Panc1 (cell line): ENCODE measurements around the gene ELAVL1. TPM values are rescaled to one million over a fixed set of nuclear protein-coding genes. Genes with fewer than 3 reads are reported as not detected.

ENCODE experiments used
- ATAC-seq: fragments of 200-7000 bp; cut with Tn5 transposase; 2 replicates; pipeline ENCODE4 v1.9.1; 2020; ENCODE audit warnings: mild to moderate bottlenecking, moderate library complexity
- BruUV-seq: library from RNA; stranded (reverse); fragments of 400-500 nt; replicated peaks from 2 replicates; lab custom pipeline; 2021; lab: Mats Ljungman, UMichigan
- CTCF ChIA-PET: fragments of 300-600 bp; sonication (Branson Sonifier 250); formaldehyde crosslinking; loops from one replicate; lab custom pipeline; 2022; ENCODE audit warnings: antibody characterized with exemption; lab: Charles Lee
- POLR2A ChIA-PET: fragments of 300-600 bp; sonication (Branson Sonifier 250); formaldehyde crosslinking; loops from one replicate; lab custom pipeline; 2022; ENCODE audit warnings: antibody characterized with exemption; lab: Charles Lee
- DNase-seq: peaks from one replicate; pipeline ENCODE4 v3.0.0-alpha.2; 2010; ENCODE audit warnings: low read depth, low spot score
- H3K27ac ChIP-seq: 2 replicates; pipeline ENCODE4 v1.5.1; 2011; ENCODE audit warnings: mild to moderate bottlenecking, low read length, inconsistent platforms
- H3K27me3 ChIP-seq: fragments of 200-500 bp; sonication (Bioruptor generic); 2 replicates; pipeline ENCODE4 v1.6.0; 2014; ENCODE audit warnings: low read length, inconsistent platforms; ENCODE audit not compliant: control insufficient read depth, insufficient read depth
- H3K36me3 ChIP-seq: fragments of 200-500 bp; sonication (Bioruptor generic); 2 replicates; pipeline ENCODE4 v1.5.1; 2014; ENCODE audit warnings: inconsistent platforms, mild to moderate bottlenecking, low read length, moderate library complexity; ENCODE audit not compliant: control insufficient read depth, insufficient read depth
- H3K4me1 ChIP-seq: 2 replicates; pipeline ENCODE4 v1.5.1; 2011; ENCODE audit warnings: inconsistent platforms, mild to moderate bottlenecking, low read length, moderate library complexity; ENCODE audit not compliant: control insufficient read depth, insufficient read depth
- H3K4me3 ChIP-seq, 2 experiments: 2 replicates each; pipeline ENCODE4 v1.5.1; 2011 to 2012; ENCODE audit warnings: low read depth in 2 of 2, low read length in 2 of 2, mild to moderate bottlenecking in 2 of 2, inconsistent platforms in 1 of 2, moderate library complexity in 1 of 2
- H3K9me3 ChIP-seq: fragments of 200-500 bp; sonication (Bioruptor generic); 2 replicates; pipeline ENCODE4 v1.5.1; 2014; ENCODE audit warnings: low read depth, mild to moderate bottlenecking, inconsistent platforms, low read length, moderate library complexity; ENCODE audit not compliant: control insufficient read depth, insufficient read depth
- CTCF ChIP-seq: fragments of 450-650 bp; IDR thresholded peaks from 2 replicates; pipeline ENCODE4 v1.5.1; 2017; ENCODE audit warnings: mild to moderate bottlenecking
- POLR2AphosphoS5 ChIP-seq: IDR thresholded peaks from 2 replicates; pipeline ENCODE4 v1.6.1; 2012; ENCODE audit warnings: mild to moderate bottlenecking, low read depth, low read length, moderate library complexity
- REST ChIP-seq, 2 experiments: IDR thresholded peaks; 2 replicates each; pipeline ENCODE4 v1.6.1; 2011 to 2012; ENCODE audit warnings: low read depth in 2 of 2, control low read depth in 1 of 2, low read length in 1 of 2, mild to moderate bottlenecking in 1 of 2, moderate library complexity in 1 of 2; ENCODE audit not compliant: insufficient read depth in 1 of 2
- SIN3A ChIP-seq: IDR thresholded peaks from 2 replicates; pipeline ENCODE4 v1.6.1; 2012; ENCODE audit warnings: low read depth, mild to moderate bottlenecking, low read length, moderate library complexity, borderline replicate concordance; ENCODE audit not compliant: insufficient read depth
- TCF7L2 ChIP-seq: IDR thresholded peaks from 2 replicates; pipeline ENCODE4 v1.6.1; 2011; ENCODE audit warnings: mild to moderate bottlenecking, low read depth, low read length, inconsistent platforms
- in situ Hi-C: cut with HindIII; loops from 2 replicates; pipeline ENCODE4 v1.10.0; 2016; ENCODE audit warnings: low sequenced_read_pairs, low pct_unique_long_range_greater_than_20kb
- intact Hi-C: fragments of 100-400 bp; cut with micrococcal nuclease; formaldehyde crosslinking; loops from one replicate; pipeline ENCODE4 v1.10.0; 2022; ENCODE audit not compliant: unreplicated experiment
- total RNA-seq: library from RNA; stranded (reverse); gene quantifications from one replicate; pipeline ENCODE4 v1.2.1, GENCODE V29; 2021; ENCODE audit not compliant: unreplicated experiment

ELAVL1 gene
- total RNA-seq, 1 experiment from 2014 or later, result 123 TPM

GRCh38 chr19:8044018-8044417, 38.6 kb upstream of the ELAVL1 start:
- in situ Hi-C loops, result no loop called here
- Histone ChIP-seq H3K27me3 (no peaks in the 10 kb centered on the region), H3K9me3 (no peaks in the 10 kb centered on the region), H3K4me3 (no peak overlapping the region), H3K36me3 (no peaks in the 10 kb centered on the region), H3K27ac (no peak overlapping the region), H3K4me1 (no peaks in the 10 kb centered on the region)
- ChIA-PET POLR2A (no interaction called here), CTCF (interaction anchor here (0.6 kb wide), 1 partner anchor 1180 kb away, joined by 6 read pairs; no protein-coding TSS in a partner anchor)
- BruUV-seq, result no TSS peak
- intact Hi-C loops, result no loop called here
- TF ChIP-seq POLR2AphosphoS5 (no peak), REST (IDR thresholded peaks at IDR 0.05; ENCODE audit: insufficient read depth in 1 of 2, low read depth in 2 of 2, low read length in 1 of 2) (no peak), CTCF (no peak), TCF7L2 (no peak), SIN3A (no peak)
- ATAC-seq (no peak), DNase-seq (no peak)

GRCh38 chr19:8042900-8043299, 37.5 kb upstream of the ELAVL1 start:
- CTCF ChIA-PET, result no interaction called here
- no peaks in the 10 kb centered on the region for H3K27me3 ChIP-seq
- no peaks in the 10 kb centered on the region for H3K36me3 ChIP-seq
- intact Hi-C loops, result no loop called here
- no TSS peak for BruUV-seq
- H3K4me1 ChIP-seq, result no peaks in the 10 kb centered on the region
- POLR2A ChIA-PET, result no interaction called here
- H3K9me3 ChIP-seq, result no peaks in the 10 kb centered on the region
- no peak overlapping the region for H3K4me3 ChIP-seq
- ATAC-seq (no peak), DNase-seq (no peak)
- in situ Hi-C loops, result no loop called here
- H3K27ac ChIP-seq, result no peak overlapping the region
- TF ChIP-seq TCF7L2 (no peak), CTCF (no peak), REST (IDR thresholded peaks at IDR 0.05; ENCODE audit: insufficient read depth in 1 of 2, low read depth in 2 of 2, low read length in 1 of 2) (no peak), POLR2AphosphoS5 (no peak), SIN3A (no peak)
